A549 (cell line): Measurements from ENCODE around the gene SLC6A5. TPM values are rescaled to one million over a fixed set of nuclear protein-coding genes. Genes with fewer than 3 reads are reported as not detected.

ENCODE experiments used
- ATAC-seq, 2 experiments: fragments of 200-7000 bp in 1 of 2; fragments of >200 bp in 1 of 2; cut with Nextera tagmentation in 1 of 2; cut with Tn5 transposase in 1 of 2; 3 replicates each; pipeline versions ENCODE4 v1.8.0 to v1.9.1; 2018 to 2020; ENCODE audit warnings: mild to moderate bottlenecking in 1 of 2, moderate library complexity in 1 of 2
- CTCF ChIA-PET: fragments of 300-600 bp; sonication (Branson Sonifier 250); formaldehyde crosslinking; extraction: SDS; loops from one replicate; lab custom pipeline; 2021; ENCODE audit warnings: antibody characterized with exemption, inconsistent platforms; lab: Yijun Ruan, JAX
- POLR2A ChIA-PET: fragments of 350-600 bp; formaldehyde crosslinking; extraction: SDS; loops from one replicate; lab custom pipeline; 2021; ENCODE audit warnings: antibody characterized with exemption, inconsistent platforms; lab: Yijun Ruan, JAX
- DNase-seq, 2 experiments: peaks; one replicate each; pipeline versions ENCODE4 v3.0.0 to v3.0.0-alpha.2; 2011 to 2016; ENCODE audit warnings: low read depth in 1 of 2, low spot score in 1 of 2
- FAIRE-seq: peaks from 2 replicates; lab custom pipeline; 2011; peaks lifted over from hg19 to GRCh38; lab: Jason Lieb, UNC
- H3K27ac ChIP-seq, 2 experiments: fragments of >200 bp; sonication (Bioruptor Twin); formaldehyde crosslinking; 3 replicates each; pipeline ENCODE4 v1.5.1; 2016 to 2017
- H3K4me1 ChIP-seq: fragments of >200 bp; sonication (Bioruptor Twin); formaldehyde crosslinking; 3 replicates; pipeline ENCODE4 v1.6.1; 2016
- H3K4me2 ChIP-seq: fragments of >200 bp; sonication (Bioruptor Twin); formaldehyde crosslinking; 3 replicates; pipeline ENCODE4 v1.6.1; 2016
- H3K4me3 ChIP-seq: fragments of >200 bp; sonication (Bioruptor Twin); formaldehyde crosslinking; 3 replicates; pipeline ENCODE4 v1.5.1; 2016
- H3K9me3 ChIP-seq: fragments of >200 bp; sonication (Bioruptor Twin); formaldehyde crosslinking; 3 replicates; pipeline ENCODE4 v1.6.1; 2016
- CHD2 ChIP-seq: fragments of 150-350 bp; IDR thresholded peaks from 2 replicates; pipeline ENCODE4 v1.6.1; 2014; ENCODE audit warnings: low read length; ENCODE audit not compliant: partially characterized antibody
- EHMT2 ChIP-seq: fragments of 200-600 bp; sonication (generic); IDR thresholded peaks from 2 replicates; pipeline ENCODE4 v1.6.1; 2016; ENCODE audit warnings: antibody characterized with exemption, low read depth, mild to moderate bottlenecking, moderate library complexity
- ESRRA ChIP-seq: fragments of 150-350 bp; IDR thresholded peaks from 2 replicates; pipeline ENCODE4 v1.6.1; 2014; ENCODE audit warnings: mild to moderate bottlenecking, low read length, borderline replicate concordance
- FOXS1 ChIP-seq: fragments of 250-450 bp; sonication (Bioruptor Pico); IDR thresholded peaks from 2 replicates; pipeline ENCODE4 v1.5.0; 2020; ENCODE audit warnings: mild to moderate bottlenecking, moderate library complexity
- GATA3 ChIP-seq: IDR thresholded peaks from 2 replicates; pipeline ENCODE4 v1.6.1; 2012; ENCODE audit warnings: borderline replicate concordance
- HES2 ChIP-seq: fragments of >200 bp; sonication (Bioruptor Twin); formaldehyde crosslinking; IDR thresholded peaks from 2 replicates; pipeline ENCODE4 v1.6.1; 2016
- HMGXB4 ChIP-seq: fragments of 250-450 bp; sonication (Bioruptor Pico); IDR thresholded peaks from 2 replicates; pipeline ENCODE4 v1.5.0; 2021; ENCODE audit warnings: mild to moderate bottlenecking, moderate library complexity, borderline replicate concordance
- KDM1A ChIP-seq: fragments of 200-600 bp; sonication (generic); IDR thresholded peaks from 2 replicates; pipeline ENCODE4 v1.6.1; 2016; ENCODE audit warnings: low read depth, mild to moderate bottlenecking
- KDM5A ChIP-seq: fragments of 200-600 bp; sonication (generic); IDR thresholded peaks from 2 replicates; pipeline ENCODE4 v1.6.1; 2016; ENCODE audit warnings: antibody characterized with exemption, mild to moderate bottlenecking
- NPAS2 ChIP-seq: fragments of 250-450 bp; sonication (Bioruptor Pico); IDR thresholded peaks from 2 replicates; pipeline ENCODE4 v1.8.0; 2022; ENCODE audit warnings: mild to moderate bottlenecking, moderate library complexity, borderline replicate concordance
- RAD21 ChIP-seq, 2 experiments: fragments of >200 bp in 1 of 2; sonication (Bioruptor Twin) in 1 of 2; formaldehyde crosslinking in 1 of 2; IDR thresholded peaks in 1 of 2; conservative IDR thresholded peaks in 1 of 2; 2 replicates in 1 of 2; 3 replicates in 1 of 2; pipeline ENCODE4 v1.6.1; 2012 to 2018; ENCODE audit warnings: inconsistent platforms in 1 of 2
- RCOR1 ChIP-seq: fragments of 150-350 bp; IDR thresholded peaks from 2 replicates; pipeline ENCODE4 v1.6.1; 2014; ENCODE audit warnings: antibody characterized with exemption, low read length, low read depth
- REST ChIP-seq: fragments of 200-600 bp; sonication (generic); IDR thresholded peaks from 2 replicates; pipeline ENCODE4 v1.6.1; 2016; ENCODE audit warnings: antibody characterized with exemption, mild to moderate bottlenecking, moderate library complexity
- RFX5 ChIP-seq: fragments of 450-650 bp; IDR thresholded peaks from 2 replicates; pipeline ENCODE4 v1.7.1; 2014; ENCODE audit warnings: antibody characterized with exemption, mild to moderate bottlenecking, moderate library complexity
- SMC3 ChIP-seq: fragments of >200 bp; sonication (Bioruptor Twin); formaldehyde crosslinking; IDR thresholded peaks from 3 replicates; pipeline ENCODE4 v1.6.1; 2018; ENCODE audit warnings: inconsistent platforms
- SREBF2 ChIP-seq: fragments of 450-650 bp; IDR thresholded peaks from 2 replicates; pipeline ENCODE4 v1.6.1; 2014; ENCODE audit warnings: mild to moderate bottlenecking, moderate library complexity
- ZFP36 ChIP-seq: fragments of 450-650 bp; IDR thresholded peaks from 2 replicates; pipeline ENCODE4 v1.6.1; 2014; ENCODE audit warnings: borderline replicate concordance; ENCODE audit not compliant: partially characterized antibody
- WGBS: methylation state at CpG from one replicate; pipeline ENCODE4 v1.1.6; 2017; ENCODE audit errors: missing lambda C conversion rate; 5-methylcytosine and 5-hydroxymethylcytosine counted together
- polyA plus RNA-seq, 4 experiments: library from polyadenylated mRNA; depleted of rRNA in 3 of 4; stranded (reverse); fragments of >200 nt; fragmentation: RNase III in 1 of 4; extraction: RNeasy Plus Mini Kit Qiagen cat#74134 plus additional on column Dnase treatment in 1 of 4; gene quantifications; 2 replicates in 3 of 4; 3 replicates in 1 of 4; pipeline ENCODE4 v1.2.3, GENCODE V29; 2011 to 2017
- TF ChIP-seq, protein P1 (sequence below): IDR thresholded peaks from 2 replicates; pipeline ENCODE4 v1.6.1; 2012
- TF ChIP-seq, protein P2 (sequence below): fragments of 450-650 bp; IDR thresholded peaks from 2 replicates; pipeline ENCODE4 v1.6.1; 2014; ENCODE audit warnings: antibody characterized with exemption

SLC6A5 gene
- polyA plus RNA-seq, 2 of the 4 experiments (the other 2 are of a cell fraction), result not detected

DNA sequence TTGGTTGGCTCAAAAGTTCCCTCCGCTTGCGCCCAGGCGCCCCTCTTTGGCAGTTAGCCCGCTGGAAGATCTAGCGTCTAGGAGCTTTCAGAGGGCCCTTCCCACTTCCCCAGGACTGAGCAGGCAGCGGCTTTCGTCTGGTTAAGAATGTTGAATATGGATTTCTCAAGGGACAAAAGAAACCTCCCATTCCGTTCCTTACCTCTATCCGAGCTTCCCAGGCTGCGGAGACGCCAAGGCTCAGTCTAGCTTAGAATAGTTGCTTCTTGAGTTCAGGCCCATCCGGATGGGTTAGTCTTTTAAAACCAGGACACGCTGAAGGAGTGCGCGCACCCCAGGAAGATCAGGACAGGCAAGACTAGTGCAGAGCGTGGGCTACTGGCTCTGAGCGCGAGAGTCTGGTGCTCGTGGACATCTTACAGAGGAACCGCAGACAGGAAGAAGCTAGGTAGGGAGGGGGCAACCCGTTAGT, 71.6 kb downstream of the SLC6A5 start:
- Histone ChIP-seq H3K27ac (no peak overlapping the region), H3K4me2 (no peak overlapping the region), H3K4me1 (peaks cover 8% of the 10 kb centered on the region; the same call in 2 of the 3 replicates), H3K9me3 (no peaks in the 10 kb centered on the region; the same call in 2 of the 3 replicates), H3K4me3 (no peak overlapping the region)
- CTCF ChIA-PET, result interaction anchor here (1.3 to 3.3 kb wide), 5 partner anchors 9 to 70 kb away, joined by 3 to 21 read pairs (median 4); no protein-coding TSS in a partner anchor
- 50% methylated on average over 21 of the region's 21 CpGs for WGBS
- POLR2A ChIA-PET, result no interaction called here
- FAIRE-seq (no peak), ATAC-seq (no peak), DNase-seq (no peak)
- TF ChIP-seq NPAS2, result no peak
- TF ChIP-seq, protein P1, sequence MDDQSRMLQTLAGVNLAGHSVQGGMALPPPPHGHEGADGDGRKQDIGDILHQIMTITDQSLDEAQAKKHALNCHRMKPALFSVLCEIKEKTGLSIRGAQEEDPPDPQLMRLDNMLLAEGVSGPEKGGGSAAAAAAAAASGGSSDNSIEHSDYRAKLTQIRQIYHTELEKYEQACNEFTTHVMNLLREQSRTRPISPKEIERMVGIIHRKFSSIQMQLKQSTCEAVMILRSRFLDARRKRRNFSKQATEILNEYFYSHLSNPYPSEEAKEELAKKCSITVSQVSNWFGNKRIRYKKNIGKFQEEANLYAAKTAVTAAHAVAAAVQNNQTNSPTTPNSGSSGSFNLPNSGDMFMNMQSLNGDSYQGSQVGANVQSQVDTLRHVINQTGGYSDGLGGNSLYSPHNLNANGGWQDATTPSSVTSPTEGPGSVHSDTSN, result no peak
- TF ChIP-seq RFX5, result no peak
- no peak for TF ChIP-seq ZFP36
- TF ChIP-seq GATA3, result no peak
- TF ChIP-seq, protein P2, sequence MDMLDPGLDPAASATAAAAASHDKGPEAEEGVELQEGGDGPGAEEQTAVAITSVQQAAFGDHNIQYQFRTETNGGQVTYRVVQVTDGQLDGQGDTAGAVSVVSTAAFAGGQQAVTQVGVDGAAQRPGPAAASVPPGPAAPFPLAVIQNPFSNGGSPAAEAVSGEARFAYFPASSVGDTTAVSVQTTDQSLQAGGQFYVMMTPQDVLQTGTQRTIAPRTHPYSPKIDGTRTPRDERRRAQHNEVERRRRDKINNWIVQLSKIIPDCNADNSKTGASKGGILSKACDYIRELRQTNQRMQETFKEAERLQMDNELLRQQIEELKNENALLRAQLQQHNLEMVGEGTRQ, result no peak
- TF ChIP-seq KDM5A, result no peak
- no peak for TF ChIP-seq RAD21 (conservative IDR thresholded peaks at IDR 0.05 in 1 of 2, IDR thresholded peaks at IDR 0.05 in 1 of 2)
- TF ChIP-seq SREBF2, result no peak
- TF ChIP-seq HMGXB4 (CRISPR knock-in tag), result no peak
- no peak for TF ChIP-seq SMC3
- no peak for TF ChIP-seq KDM1A
- TF ChIP-seq ESRRA, result no peak
- no peak for TF ChIP-seq HES2
- TF ChIP-seq FOXS1, result no peak
- TF ChIP-seq EHMT2, result no peak
- no peak for TF ChIP-seq RCOR1
- TF ChIP-seq REST, result no peak
- TF ChIP-seq CHD2, result no peak
